ENCODE results near the gene SLC9C1.

Gene SLC9C1

GRCh38 chr3:112304611-112305010, 10.6 kb upstream of the SLC9C1 start:
- DNase-seq, result no peak

- no peak for DNase-seq
These were observed 9.8 kb upstream of the SLC9C1 start for GRCh38 chr3:112303764-112304325.

GRCh38 chr3:112302881-112303763, 9.1 kb upstream of the SLC9C1 start:
- peak; percentile 44 for DNase-seq

- no peak for DNase-seq
These were observed 8.3 kb upstream of the SLC9C1 start for GRCh38 chr3:112302150-112302830.

- DNase-seq, result no peak
These were observed 4.8 kb upstream of the SLC9C1 start for GRCh38 chr3:112298781-112299180.

GRCh38 chr3:112297714-112298113, 3.7 kb upstream of the SLC9C1 start:
- no peak for DNase-seq

GRCh38 chr3:112289011-112289410, 5.0 kb downstream of the SLC9C1 start:
- no peak for DNase-seq

GRCh38 chr3:112280266-112280665, 13.8 kb downstream of the SLC9C1 start:
- no peak for DNase-seq

GRCh38 chr3:112273536-112273935, 20.5 kb downstream of the SLC9C1 start:
- DNase-seq, result no peak

GRCh38 chr3:112261742-112262141, 32.3 kb downstream of the SLC9C1 start:
- DNase-seq, result no peak

GRCh38 chr3:112260563-112260962, 33.5 kb downstream of the SLC9C1 start:
- no peak for DNase-seq

- DNase-seq, result no peak
These were observed 40.6 kb downstream of the SLC9C1 start for GRCh38 chr3:112253301-112253971.

- DNase-seq, result no peak
These were observed 46.1 kb downstream of the SLC9C1 start for GRCh38 chr3:112247900-112248299.

- DNase-seq, result no peak
These were observed 46.7 kb downstream of the SLC9C1 start for GRCh38 chr3:112247350-112247749.

GRCh38 chr3:112233083-112233482, 60.9 kb downstream of the SLC9C1 start:
- DNase-seq, result no peak

GRCh38 chr3:112231727-112232126, 62.3 kb downstream of the SLC9C1 start:
- DNase-seq, result no peak

- DNase-seq, result no peak
These were observed 64.0 kb downstream of the SLC9C1 start for GRCh38 chr3:112230033-112230432.

- DNase-seq, result no peak
These were observed 65.2 kb downstream of the SLC9C1 start for GRCh38 chr3:112228786-112229185.

- DNase-seq, result no peak
These were observed 93.7 kb downstream of the SLC9C1 start for GRCh38 chr3:112200317-112200666.

- DNase-seq, result no peak
These were observed 94.2 kb downstream of the SLC9C1 start for GRCh38 chr3:112199622-112200316.

GRCh38 chr3:112197131-112197530, 96.9 kb downstream of the SLC9C1 start:
- no peak for DNase-seq

- no peak for DNase-seq
These were observed 106.7 kb downstream of the SLC9C1 start for GRCh38 chr3:112187300-112187699.
